Activated CD4-positive, alpha-beta T cell treated with anti-CD3 and anti-CD28 coated beads for 1 hour (primary cell): ENCODE data around the gene NVL.

Experiments
- DNase-seq: peaks from one replicate; pipeline ENCODE4 v3.0.0-alpha.2; 2020

The NVL gene

DNA sequence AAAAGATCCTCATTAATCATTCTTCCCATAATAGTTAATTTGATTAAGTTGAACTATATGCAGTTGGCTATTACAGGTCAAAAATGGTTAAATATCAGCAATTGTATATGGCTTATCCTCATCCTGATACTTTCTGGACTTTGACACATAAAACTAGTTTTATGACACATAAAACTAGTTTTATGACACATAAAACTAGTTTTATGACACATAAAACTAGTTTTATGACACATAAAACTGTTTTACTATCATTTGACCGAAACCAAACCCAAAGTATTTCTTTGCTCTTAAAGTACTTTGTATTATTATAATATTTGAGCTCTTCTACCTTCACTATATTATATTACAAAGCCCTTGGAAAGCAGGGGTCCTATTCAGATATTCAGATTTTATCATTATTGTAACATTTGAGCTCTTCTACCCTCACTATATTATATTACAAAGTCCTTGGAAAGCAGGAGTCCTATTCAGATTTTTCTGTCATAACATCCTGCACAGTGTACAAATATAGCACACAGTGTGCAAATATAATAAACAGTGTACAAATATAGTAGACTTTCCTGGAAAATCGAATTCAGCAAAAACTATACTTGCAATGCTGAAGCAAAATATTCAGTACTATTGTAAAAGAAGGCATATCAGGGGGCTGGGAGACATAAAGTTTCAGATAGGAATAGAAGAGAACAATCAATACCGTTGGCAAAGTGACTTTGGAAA, 53.0 kb downstream of the NVL start:
- no peak for DNase-seq

GRCh38 chr1:224274970-224275626, 54.9 kb downstream of the NVL start:
- no peak for DNase-seq

DNA sequence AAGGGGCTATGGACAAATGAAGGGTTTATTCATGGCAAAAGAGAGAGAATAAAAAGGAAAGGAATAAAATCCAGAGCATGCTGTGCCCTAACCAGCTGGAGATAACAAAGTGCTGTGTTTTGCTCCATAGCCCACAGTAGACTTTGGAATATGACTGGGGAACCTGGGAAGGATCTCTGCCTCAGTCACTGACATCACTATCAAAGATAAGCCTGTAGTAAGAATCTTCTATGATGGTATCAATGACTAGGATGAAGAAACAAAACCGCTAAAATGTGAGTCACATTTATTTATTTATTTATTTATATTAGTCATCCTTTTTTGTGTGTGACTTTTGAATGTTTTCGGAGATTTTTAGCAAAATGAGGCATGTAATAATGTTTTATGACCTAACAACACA, 56.3 kb downstream of the NVL start:
- no peak for DNase-seq

- DNase-seq = no peak
Measured at GRCh38 chr1:224271106-224271505, 58.9 kb downstream of the NVL start.

DNA sequence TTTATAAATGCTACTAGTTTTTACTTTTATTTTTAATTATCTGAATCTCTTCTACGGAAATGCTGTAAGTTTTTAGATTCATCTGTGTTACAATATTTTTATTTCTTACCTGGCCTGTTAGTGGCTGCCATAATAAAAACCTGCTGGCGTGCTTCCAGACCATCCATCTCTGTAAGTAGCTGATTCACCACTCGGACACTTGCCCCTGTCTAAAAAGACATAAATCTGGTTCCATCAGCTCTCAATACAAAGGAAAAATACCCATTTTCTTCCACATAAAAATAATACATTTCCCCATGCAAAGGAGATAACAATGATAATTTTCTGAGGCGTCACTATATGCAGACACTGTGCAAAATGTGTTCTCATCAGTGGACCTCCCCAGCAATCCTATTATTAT, 62.0 kb downstream of the NVL start:
- DNase-seq = no peak

GRCh38 chr1:224266915-224267856, 62.8 kb downstream of the NVL start:
- DNase-seq = no peak

- no peak for DNase-seq
Measured at GRCh38 chr1:224266105-224266914, 63.7 kb downstream of the NVL start.

DNA sequence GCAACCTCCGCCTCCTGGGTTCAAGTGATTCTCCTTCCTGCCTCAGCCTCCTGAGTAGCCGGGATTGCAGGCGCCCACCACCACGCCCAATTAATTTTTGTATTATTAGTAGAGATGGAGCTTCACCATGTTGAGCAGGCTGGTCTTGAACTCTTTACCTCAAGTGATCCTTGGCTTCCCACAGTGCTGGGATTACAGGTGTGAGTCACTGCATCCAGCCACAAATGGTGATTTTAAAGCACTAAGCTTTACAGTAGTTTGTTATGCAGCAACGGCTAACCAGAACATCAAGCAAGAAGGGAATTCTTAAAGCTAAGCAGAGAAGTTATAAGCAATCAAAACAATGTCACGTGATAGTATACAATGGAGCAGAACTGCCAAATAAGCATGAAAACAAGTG, 65.7 kb downstream of the NVL start:
- DNase-seq = no peak

- no peak for DNase-seq
Measured at GRCh38 chr1:224262373-224263054, 67.5 kb downstream of the NVL start.

- no peak for DNase-seq
Measured at GRCh38 chr1:224259986-224260385, 70.0 kb downstream of the NVL start.

DNA sequence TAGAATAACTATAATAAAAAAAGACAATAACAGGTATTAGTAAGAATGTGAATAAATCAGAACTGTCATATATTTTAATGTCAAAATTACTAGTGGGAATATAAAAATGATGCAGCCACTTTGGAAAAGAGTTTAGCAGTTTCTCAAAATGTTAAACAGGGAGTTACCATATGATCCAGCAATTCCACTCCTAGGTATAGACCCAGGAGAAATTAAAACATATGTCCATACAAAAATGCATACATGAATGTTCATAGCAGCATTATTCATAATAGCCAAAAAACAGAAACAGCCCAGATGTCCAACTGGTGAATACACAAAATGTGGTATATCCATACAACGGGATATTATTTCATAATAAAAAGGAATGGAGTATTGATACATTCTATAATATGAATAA, 71.6 kb downstream of the NVL start:
- no peak for DNase-seq

DNA sequence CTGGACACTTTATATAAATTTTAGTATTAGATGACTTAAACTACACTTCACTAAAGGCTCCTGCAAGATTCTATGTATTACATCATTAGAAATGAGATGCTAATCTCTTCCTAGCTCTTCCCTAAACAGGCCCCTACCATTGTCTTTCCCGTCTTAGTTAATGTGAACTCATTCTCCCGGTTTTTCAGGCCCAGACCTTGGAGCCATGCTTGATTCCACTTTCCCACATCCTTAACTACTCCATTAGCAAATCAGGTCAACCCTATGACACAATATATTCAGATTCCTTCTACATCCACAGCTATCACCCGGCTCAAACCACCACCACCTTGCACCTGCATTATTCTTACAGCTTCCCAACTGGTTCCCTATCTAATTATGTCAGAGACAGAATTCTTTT, 73.3 kb downstream of the NVL start:
- no peak for DNase-seq

DNA sequence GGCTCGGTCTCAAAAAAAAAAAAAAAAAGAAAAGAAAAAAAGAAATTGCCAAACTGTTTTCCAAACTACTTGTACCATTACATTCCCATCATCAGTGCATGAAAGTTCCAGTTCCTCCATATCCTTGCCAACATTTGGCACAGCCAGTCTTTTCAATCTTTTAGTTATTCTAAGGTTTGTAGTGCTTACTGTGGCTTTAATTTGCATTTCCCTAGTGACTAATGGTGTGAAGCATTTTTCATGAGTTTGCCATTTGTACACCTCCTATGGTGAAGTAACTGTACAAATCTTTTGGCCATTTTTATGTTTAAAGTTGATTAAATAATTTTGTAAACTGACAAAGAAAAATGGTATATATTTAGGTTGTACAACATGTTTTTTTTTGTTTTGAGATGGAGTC, 76.3 kb downstream of the NVL start:
- DNase-seq = no peak

GRCh38 chr1:224252479-224252878, 77.5 kb downstream of the NVL start:
- DNase-seq = no peak

GRCh38 chr1:224251741-224252146, 78.2 kb downstream of the NVL start:
- DNase-seq = no peak

GRCh38 chr1:224245188-224245587, 84.8 kb downstream of the NVL start:
- DNase-seq = no peak

GRCh38 chr1:224238756-224239155, 91.2 kb downstream of the NVL start:
- no peak for DNase-seq

DNA sequence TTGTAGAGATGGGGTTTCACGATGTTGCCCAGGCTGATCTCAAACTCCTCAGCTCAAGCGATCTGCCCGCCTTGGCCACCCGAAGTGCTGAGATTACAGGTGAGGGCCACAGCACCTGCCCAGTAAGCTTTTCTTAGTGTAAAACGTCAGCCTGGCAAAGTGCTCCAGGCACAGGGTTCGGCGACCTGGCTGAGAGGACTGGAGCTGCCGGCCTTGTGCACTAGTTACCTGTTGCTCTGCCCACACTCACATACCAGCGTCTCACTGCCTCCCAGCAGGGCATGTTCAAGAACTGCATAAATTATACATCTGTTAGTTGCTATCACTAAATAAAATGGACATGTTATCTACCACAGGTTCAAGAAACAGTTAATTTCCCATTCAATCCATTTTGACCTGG, 91.8 kb downstream of the NVL start:
- no peak for DNase-seq

DNA sequence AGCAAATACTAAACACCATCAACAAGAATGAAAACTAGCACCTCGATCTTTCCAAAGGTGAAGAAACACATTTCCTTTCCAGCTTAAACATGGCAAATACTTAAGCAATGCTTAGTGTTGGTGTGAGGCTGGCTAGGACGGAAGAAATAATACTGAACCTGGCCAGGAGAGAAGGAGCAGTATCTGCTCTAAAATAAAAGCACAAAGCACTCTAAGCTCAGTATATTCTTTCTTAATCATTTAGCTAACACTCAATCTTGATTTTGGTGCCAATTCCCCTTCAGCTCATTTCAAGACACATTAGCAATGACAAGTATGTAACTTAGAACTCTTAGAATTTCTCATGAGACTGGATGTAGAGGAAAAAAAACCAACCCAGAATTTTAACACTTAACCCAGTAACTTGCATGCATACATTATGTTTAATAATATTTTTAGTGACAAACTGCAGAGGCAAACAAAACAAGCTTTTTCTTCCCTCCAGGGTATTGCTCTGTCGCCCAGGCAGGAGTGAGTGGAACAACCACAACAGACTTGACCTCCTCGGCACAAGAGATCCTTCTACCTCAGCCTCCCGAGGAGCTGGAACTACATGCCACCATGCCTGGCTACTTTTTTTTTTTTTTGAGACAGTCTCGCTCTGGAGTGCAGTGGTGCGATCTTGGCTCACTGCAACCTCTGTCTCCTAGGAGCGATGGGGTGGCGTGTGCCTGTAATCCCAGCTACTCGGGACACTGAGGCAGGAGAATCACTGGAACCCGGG, 92.7 kb downstream of the NVL start:
- no peak for DNase-seq

- no peak for DNase-seq
Measured at GRCh38 chr1:224235813-224236493, 94.0 kb downstream of the NVL start.

- DNase-seq = no peak
Measured at GRCh38 chr1:224234017-224234416, 96.0 kb downstream of the NVL start.
